Measurements from ENCODE around the gene DNAJA2. TPM values are rescaled to one million over a fixed set of nuclear protein-coding genes. Genes with fewer than 3 reads are reported as not detected.

Gene DNAJA2
- 34.9 TPM for polyA plus RNA-seq (2013)

- Histone ChIP-seq H3K36me3 (ENCODE audit: control insufficient read depth in 4 of 4, insufficient read depth in 4 of 4, low read length in 3 of 4) (peaks cover 7 to 25% (median 17%) of the 10 kb centered on the region in 4 experiments), H3K27ac (ENCODE audit: insufficient read depth in 1 of 2, low read depth in 1 of 2, low read length in 2 of 2, poor library complexity in 1 of 2, severe bottlenecking in 2 of 2) (peak within 1 kb of the TSS; percentile 58 to 93), H3K4me1 (ENCODE audit: control extremely low read depth in 1 of 4, control insufficient read depth in 4 of 4, insufficient read depth in 4 of 4, low read length in 3 of 4) (peaks cover 12 to 22% (median 16%) of the 10 kb centered on the region in 4 experiments), H3K4me3 (ENCODE audit: control insufficient read depth in 1 of 7, extremely low read depth in 1 of 7, insufficient read depth in 4 of 7, low read depth in 2 of 7, low read length in 6 of 7) (peak within 1 kb of the TSS; percentile 76 to 91 (median 86)), H3K9me3 (ENCODE audit: control extremely low read depth in 1 of 5, control insufficient read depth in 4 of 5, insufficient read depth in 2 of 5, low read depth in 1 of 5, low read length in 4 of 5) (no peaks in the 10 kb centered on the region), H3K27me3 (replicated peaks in 2 of 5; ENCODE audit: control insufficient read depth in 4 of 5, insufficient read depth in 5 of 5, low read length in 4 of 5) (no peaks in the 10 kb centered on the region)
- DNase-seq, result peak; percentile 90 to 95 (median 94)
- ChIA-PET POLR2A (interaction anchor here (1.6 to 1.7 kb wide), 2 partner anchors 11 to 20 kb away, joined by 3 to 5 read pairs; no protein-coding TSS in a partner anchor), CTCF (interaction anchor here (0.9 to 2.4 kb wide), 4 partner anchors 46 to 66 kb away, joined by 4 to 10 read pairs (median 4); no protein-coding TSS in a partner anchor)
- WGBS (ENCODE audit: insufficient coverage), result 0% methylated on average over 78 of the region's 86 CpGs
Observed at GRCh38 chr16:46973207-46973995, at the start of gene DNAJA2. TSS of gene DNAJA2 (minus strand) at chr16:46973674. CDS start at chr16:46973572, 102 bp downstream.

DNA sequence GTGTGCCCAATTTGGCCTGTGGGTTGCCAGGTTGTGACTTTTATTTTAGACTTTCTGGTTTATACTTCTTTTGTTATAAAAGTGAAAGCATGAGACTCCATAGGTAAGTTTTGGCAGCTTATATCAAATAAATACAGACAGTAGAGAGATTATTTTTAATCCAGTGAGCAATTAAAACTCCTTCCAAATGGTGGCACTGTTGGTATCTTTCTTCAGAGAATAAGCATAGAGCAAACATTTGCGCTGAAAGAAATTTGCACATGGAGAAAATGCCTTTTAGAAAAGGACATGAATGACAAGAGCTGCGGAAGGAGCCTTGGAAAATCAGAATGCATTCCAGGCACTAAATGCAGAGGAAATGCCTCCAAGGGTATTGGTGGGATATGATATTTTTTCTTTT is 46.1 kb upstream of the DNAJA2 start:
- no peaks in the 10 kb centered on the region for H3K36me3 ChIP-seq (ENCODE audit: control insufficient read depth in 4 of 4, insufficient read depth in 4 of 4, low read length in 3 of 4)
- H3K27me3 ChIP-seq (replicated peaks in 2 of 5; ENCODE audit: control insufficient read depth in 4 of 5, insufficient read depth in 5 of 5, low read length in 4 of 5), result no peaks in the 10 kb centered on the region
- H3K4me3 ChIP-seq (ENCODE audit: control insufficient read depth in 1 of 7, extremely low read depth in 1 of 7, insufficient read depth in 4 of 7, low read depth in 2 of 7, low read length in 6 of 7), result no peak overlapping the region
- H3K4me1 ChIP-seq (ENCODE audit: control extremely low read depth in 1 of 4, control insufficient read depth in 4 of 4, insufficient read depth in 4 of 4, low read length in 3 of 4), result peaks cover 5 to 23% (median 15%) of the 10 kb centered on the region in 4 experiments
- H3K9me3 ChIP-seq (ENCODE audit: control extremely low read depth in 1 of 5, control insufficient read depth in 4 of 5, insufficient read depth in 2 of 5, low read depth in 1 of 5, low read length in 4 of 5), result no peaks in the 10 kb centered on the region
- WGBS (ENCODE audit: insufficient coverage), result 95% methylated on average over 2 of the region's 2 CpGs
- POLR2A ChIA-PET, result no interaction called here
- peak in 2 of 3 donors; percentile 19 to 28 for DNase-seq
- CTCF ChIA-PET, result interaction anchor here (0.8 to 1.4 kb wide), 8 partner anchors 15 to 1036 kb away, joined by 3 to 5 read pairs (median 3); partner anchors contain the start of gene DNAJA2
- H3K27ac ChIP-seq (ENCODE audit: insufficient read depth in 1 of 2, low read depth in 1 of 2, low read length in 2 of 2, poor library complexity in 1 of 2, severe bottlenecking in 2 of 2), result no peak overlapping the region

DNA sequence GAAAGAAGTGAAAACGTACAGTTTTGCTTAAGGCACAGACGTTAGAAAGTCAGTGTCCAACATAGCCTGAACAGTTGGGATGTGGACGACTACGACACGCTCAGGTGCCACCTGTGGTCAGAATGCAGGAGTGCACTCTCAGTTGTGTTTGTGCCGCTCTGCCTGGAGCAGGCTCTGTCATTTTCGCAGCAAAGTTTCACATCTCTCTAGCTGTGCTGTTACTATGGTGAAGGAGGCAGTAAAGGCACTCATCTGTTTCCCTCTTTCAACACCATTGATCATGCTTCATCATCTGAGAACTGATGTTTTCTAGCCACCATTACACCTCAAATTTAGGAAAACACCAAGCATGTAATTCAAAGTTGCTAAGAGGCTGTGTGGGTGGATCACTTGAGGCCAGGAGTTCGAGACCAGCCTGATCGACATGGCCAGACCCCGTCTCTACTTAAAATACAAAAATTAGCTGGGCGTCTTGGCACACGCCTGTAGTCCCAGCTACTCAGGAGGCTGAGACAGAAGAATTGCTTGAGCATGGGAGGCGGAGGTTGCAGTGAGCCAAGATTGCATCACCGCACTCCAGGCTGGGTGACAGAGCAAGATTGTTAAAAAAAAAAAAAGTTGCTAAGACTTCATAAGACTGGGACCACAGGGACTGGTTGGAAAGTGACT is 44.9 kb upstream of the DNAJA2 start:
- H3K4me1 ChIP-seq (ENCODE audit: control extremely low read depth in 1 of 4, control insufficient read depth in 4 of 4, insufficient read depth in 4 of 4, low read length in 3 of 4), result peaks cover 5 to 23% (median 15%) of the 10 kb centered on the region in 4 experiments
- H3K9me3 ChIP-seq (ENCODE audit: control extremely low read depth in 1 of 5, control insufficient read depth in 4 of 5, insufficient read depth in 2 of 5, low read depth in 1 of 5, low read length in 4 of 5), result no peaks in the 10 kb centered on the region
- whole genome bisulfite sequencing (ENCODE audit: insufficient coverage), result 86% methylated on average over 13 of the region's 14 CpGs
- H3K27ac ChIP-seq (ENCODE audit: insufficient read depth in 1 of 2, low read depth in 1 of 2, low read length in 2 of 2, poor library complexity in 1 of 2, severe bottlenecking in 2 of 2), result no peak overlapping the region
- peak; percentile 31 to 58 (median 46) for DNase-seq
- H3K36me3 ChIP-seq (ENCODE audit: control insufficient read depth in 4 of 4, insufficient read depth in 4 of 4, low read length in 3 of 4), result no peaks in the 10 kb centered on the region
- no peak overlapping the region for H3K4me3 ChIP-seq (ENCODE audit: control insufficient read depth in 1 of 7, extremely low read depth in 1 of 7, insufficient read depth in 4 of 7, low read depth in 2 of 7, low read length in 6 of 7)
- no peaks in the 10 kb centered on the region for H3K27me3 ChIP-seq (replicated peaks in 2 of 5; ENCODE audit: control insufficient read depth in 4 of 5, insufficient read depth in 5 of 5, low read length in 4 of 5)
- ChIA-PET POLR2A (no interaction called here), CTCF (interaction anchor here (0.8 to 1.4 kb wide), 5 partner anchors 10 to 71 kb away, joined by 3 read pairs; no protein-coding TSS in a partner anchor)

- Histone ChIP-seq H3K4me3 (ENCODE audit: control insufficient read depth in 1 of 7, extremely low read depth in 1 of 7, insufficient read depth in 4 of 7, low read depth in 2 of 7, low read length in 6 of 7) (no peak overlapping the region), H3K27ac (ENCODE audit: insufficient read depth in 1 of 2, low read depth in 1 of 2, low read length in 2 of 2, poor library complexity in 1 of 2, severe bottlenecking in 2 of 2) (no peak overlapping the region), H3K4me1 (ENCODE audit: control extremely low read depth in 1 of 4, control insufficient read depth in 4 of 4, insufficient read depth in 4 of 4, low read length in 3 of 4) (peaks cover 5 to 23% (median 15%) of the 10 kb centered on the region in 4 experiments), H3K9me3 (ENCODE audit: control extremely low read depth in 1 of 5, control insufficient read depth in 4 of 5, insufficient read depth in 2 of 5, low read depth in 1 of 5, low read length in 4 of 5) (no peaks in the 10 kb centered on the region), H3K27me3 (replicated peaks in 2 of 5; ENCODE audit: control insufficient read depth in 4 of 5, insufficient read depth in 5 of 5, low read length in 4 of 5) (no peaks in the 10 kb centered on the region), H3K36me3 (ENCODE audit: control insufficient read depth in 4 of 4, insufficient read depth in 4 of 4, low read length in 3 of 4) (no peaks in the 10 kb centered on the region)
- POLR2A ChIA-PET, result no interaction called here
- CTCF ChIA-PET, result no interaction called here
- WGBS (ENCODE audit: insufficient coverage), result 100% methylated on average over 2 of the region's 5 CpGs
- DNase-seq, result no peak
Observed at GRCh38 chr16:47017636-47018035, 44.2 kb upstream of the DNAJA2 start.

- no peaks in the 10 kb centered on the region for H3K36me3 ChIP-seq (ENCODE audit: control insufficient read depth in 4 of 4, insufficient read depth in 4 of 4, low read length in 3 of 4)
- H3K9me3 ChIP-seq (ENCODE audit: control extremely low read depth in 1 of 5, control insufficient read depth in 4 of 5, insufficient read depth in 2 of 5, low read depth in 1 of 5, low read length in 4 of 5), result no peaks in the 10 kb centered on the region
- H3K4me3 ChIP-seq (ENCODE audit: control insufficient read depth in 1 of 7, extremely low read depth in 1 of 7, insufficient read depth in 4 of 7, low read depth in 2 of 7, low read length in 6 of 7), result peak overlapping the region in 4 of 7 experiments; percentile 1 to 20 (median 14)
- no peaks in the 10 kb centered on the region for H3K27me3 ChIP-seq (replicated peaks in 2 of 5; ENCODE audit: control insufficient read depth in 4 of 5, insufficient read depth in 5 of 5, low read length in 4 of 5)
- peaks cover 5 to 23% (median 15%) of the 10 kb centered on the region in 4 experiments for H3K4me1 ChIP-seq (ENCODE audit: control extremely low read depth in 1 of 4, control insufficient read depth in 4 of 4, insufficient read depth in 4 of 4, low read length in 3 of 4)
- H3K27ac ChIP-seq (ENCODE audit: insufficient read depth in 1 of 2, low read depth in 1 of 2, low read length in 2 of 2, poor library complexity in 1 of 2, severe bottlenecking in 2 of 2), result no peak overlapping the region
- WGBS (ENCODE audit: insufficient coverage), result 2% methylated on average over 5 of the region's 6 CpGs
- peak; percentile 46 to 69 (median 64) for DNase-seq
- POLR2A ChIA-PET, result no interaction called here
- CTCF ChIA-PET, result no interaction called here
Observed at GRCh38 chr16:47016700-47017133, 43.2 kb upstream of the DNAJA2 start.

GRCh38 chr16:47013910-47014309 is 40.4 kb upstream of the DNAJA2 start:
- Histone ChIP-seq H3K36me3 (ENCODE audit: control insufficient read depth in 4 of 4, insufficient read depth in 4 of 4, low read length in 3 of 4) (no peaks in the 10 kb centered on the region), H3K27ac (ENCODE audit: insufficient read depth in 1 of 2, low read depth in 1 of 2, low read length in 2 of 2, poor library complexity in 1 of 2, severe bottlenecking in 2 of 2) (no peak overlapping the region), H3K4me1 (ENCODE audit: control extremely low read depth in 1 of 4, control insufficient read depth in 4 of 4, insufficient read depth in 4 of 4, low read length in 3 of 4) (peaks cover 5 to 23% (median 15%) of the 10 kb centered on the region in 4 experiments), H3K27me3 (replicated peaks in 2 of 5; ENCODE audit: control insufficient read depth in 4 of 5, insufficient read depth in 5 of 5, low read length in 4 of 5) (no peaks in the 10 kb centered on the region), H3K4me3 (ENCODE audit: control insufficient read depth in 1 of 7, extremely low read depth in 1 of 7, insufficient read depth in 4 of 7, low read depth in 2 of 7, low read length in 6 of 7) (no peak overlapping the region), H3K9me3 (ENCODE audit: control extremely low read depth in 1 of 5, control insufficient read depth in 4 of 5, insufficient read depth in 2 of 5, low read depth in 1 of 5, low read length in 4 of 5) (no peaks in the 10 kb centered on the region)
- ChIA-PET POLR2A (no interaction called here), CTCF (no interaction called here)
- DNase-seq, result no peak
- WGBS (ENCODE audit: insufficient coverage), result 95% methylated on average over 19 of the region's 25 CpGs
